GM18870 (cell line): ENCODE measurements around the gene INPP5A.
"Not testable (repeated sequence)": the region's sequence is repeated elsewhere in the genome, so short reads cannot be mapped to it uniquely, and the experiment has no call there.

ENCODE experiments used
- ATAC-seq: cut with Tn5 transposase; IDR thresholded peaks from one replicate; pipeline ENCODE4 v1.9.1; 2021; ENCODE audit warnings: moderate library complexity; ENCODE audit not compliant: unreplicated experiment

Gene INPP5A

GRCh38 chr10:132537684-132538001 is at the start of gene INPP5A:
INPP5A (plus strand) TSS chr10:132537787; CDS start chr10:132538097, 310 bp downstream.
- no peak for ATAC-seq

GRCh38 chr10:132488231-132488821 is 49.3 kb upstream of the INPP5A start:
- no peak for ATAC-seq

GRCh38 chr10:132489053-132489703 is 48.4 kb upstream of the INPP5A start:
- ATAC-seq = no peak

- no peak for ATAC-seq
Observed at GRCh38 chr10:132489704-132490534, 47.7 kb upstream of the INPP5A start.

- not testable (repeated sequence) for ATAC-seq
Observed at GRCh38 chr10:132491534-132491933, 46.1 kb upstream of the INPP5A start.

- no peak for ATAC-seq
Observed at GRCh38 chr10:132492323-132493025, 45.1 kb upstream of the INPP5A start.

GRCh38 chr10:132493246-132493755 is 44.3 kb upstream of the INPP5A start:
- ATAC-seq = no peak

GRCh38 chr10:132493756-132494290 is 43.8 kb upstream of the INPP5A start:
- no peak for ATAC-seq

GRCh38 chr10:132494866-132495630 is 42.5 kb upstream of the INPP5A start:
- ATAC-seq = no peak

GRCh38 chr10:132496360-132497062 is 41.1 kb upstream of the INPP5A start:
- ATAC-seq = no peak

- ATAC-seq = no peak
Observed at GRCh38 chr10:132497063-132497680, 40.4 kb upstream of the INPP5A start.

GRCh38 chr10:132497861-132498561 is 39.6 kb upstream of the INPP5A start:
- ATAC-seq = no peak

- no peak for ATAC-seq
Observed at GRCh38 chr10:132498562-132499366, 38.8 kb upstream of the INPP5A start.

GRCh38 chr10:132499367-132499685 is 38.3 kb upstream of the INPP5A start:
- ATAC-seq = no peak

GRCh38 chr10:132500781-132501415 is 36.7 kb upstream of the INPP5A start:
- no peak for ATAC-seq

GRCh38 chr10:132502544-132503300 is 34.9 kb upstream of the INPP5A start:
- ATAC-seq = no peak
